Colonic mucosa (tissue), 4 donors: ENCODE data around the gene NOL11. TPM values are rescaled to one million over a fixed set of nuclear protein-coding genes. Genes with fewer than 3 reads are reported as not detected.
A peak's percentile ranks its signal among the peaks of the same experiment; 100 is the strongest.
"Not testable (repeated sequence)": the region's sequence is repeated elsewhere in the genome, so short reads cannot be mapped to it uniquely, and the experiment has no call there.

Experiments used
- DNase-seq: peaks from one replicate; pipeline ENCODE4 v3.0.0-alpha.2; 2020
- H3K27ac ChIP-seq: fragments of 200-600 bp; one replicate; pipeline ENCODE4 v1.8.0; 2021
- H3K27me3 ChIP-seq: fragments of 200-600 bp; one replicate; pipeline ENCODE4 v1.8.0; 2021
- H3K36me3 ChIP-seq: fragments of 200-600 bp; one replicate; pipeline ENCODE4 v1.8.0; 2021
- H3K4me1 ChIP-seq: fragments of 200-600 bp; one replicate; pipeline ENCODE4 v1.8.0; 2021; ENCODE audit warnings: mild to moderate bottlenecking
- H3K4me3 ChIP-seq: fragments of 200-600 bp; one replicate; pipeline ENCODE4 v1.8.0; 2021
- H3K9ac ChIP-seq, 2 donors: one replicate each; pipeline ENCODE4 v1.7.0; 2013; ENCODE audit warnings: control low read depth in 2 of 2, low read depth in 2 of 2, low read length in 2 of 2
- H3K9me3 ChIP-seq: fragments of 200-600 bp; one replicate; pipeline ENCODE4 v1.8.0; 2021
- intact Hi-C: fragments of 100-400 bp; cut with DNase I; formaldehyde crosslinking; loops from one replicate; pipeline ENCODE4 v1.14.1; 2022
- total RNA-seq, 2 donors: library from RNA; stranded (reverse); fragmentation: NEBNext Ultra II Directional in 1 of 2; extraction: Animal tissue kit (Norgen Biotek cat#: 25700) in 1 of 2; gene quantifications; one replicate each; pipeline ENCODE4 v1.2.1, GENCODE V29; 2021
- TF ChIP-seq, protein P1 (sequence below): fragments of 200-600 bp; IDR thresholded peaks from one replicate; pipeline ENCODE4 v1.8.0; 2022; ENCODE audit warnings: antibody characterized with exemption, mild to moderate bottlenecking
- donor health status: healthy.
- donor health status: DM: no; HTN: no; CAD: no.
- donor health status: DM: no; HTN: no; CAD: no.

NOL11 gene
- total RNA-seq, 2 donors from 2014 or later: 27.8 to 43.3 TPM

DNA sequence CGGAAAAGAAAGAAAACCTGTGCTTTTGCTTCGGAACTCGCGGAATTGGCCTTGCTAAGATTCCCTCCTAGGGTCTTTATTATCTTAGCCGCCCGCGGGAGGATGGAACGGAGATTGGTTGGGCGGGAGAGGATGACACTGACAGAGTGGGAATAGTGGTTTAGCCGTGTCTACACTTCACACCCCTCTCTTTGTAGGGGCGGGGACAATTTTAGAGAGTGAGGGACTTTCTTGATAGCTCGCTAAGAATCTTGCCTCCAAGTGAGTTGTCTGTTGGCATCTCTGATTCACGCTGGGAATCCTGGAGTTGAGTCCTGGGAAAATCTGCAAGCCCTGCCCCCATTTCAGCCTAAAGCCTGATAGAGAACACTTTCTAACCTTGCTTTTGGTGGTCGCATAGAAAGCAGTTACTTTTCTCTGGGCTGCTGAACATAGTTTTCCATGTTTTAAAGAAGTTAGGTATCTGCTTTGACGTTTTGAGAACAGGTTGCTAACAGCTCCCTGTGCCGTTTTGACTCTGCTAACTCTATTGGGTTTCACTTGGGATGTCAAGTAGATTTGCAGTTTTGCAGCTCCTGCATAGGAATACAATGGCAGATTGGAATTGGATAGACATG, 697 bp downstream of the NOL11 start:
- DNase-seq: peak; percentile 34
- Histone ChIP-seq H3K4me1 (no peaks in the 10 kb centered on the region), H3K27ac (peak overlapping the region; percentile 63), H3K9ac (peak overlapping the region; percentile 91 to 97), H3K4me3 (peak overlapping the region; percentile 78), H3K9me3 (no peaks in the 10 kb centered on the region), H3K27me3 (no peaks in the 10 kb centered on the region), H3K36me3 (no peaks in the 10 kb centered on the region)
- TF ChIP-seq, protein P1, sequence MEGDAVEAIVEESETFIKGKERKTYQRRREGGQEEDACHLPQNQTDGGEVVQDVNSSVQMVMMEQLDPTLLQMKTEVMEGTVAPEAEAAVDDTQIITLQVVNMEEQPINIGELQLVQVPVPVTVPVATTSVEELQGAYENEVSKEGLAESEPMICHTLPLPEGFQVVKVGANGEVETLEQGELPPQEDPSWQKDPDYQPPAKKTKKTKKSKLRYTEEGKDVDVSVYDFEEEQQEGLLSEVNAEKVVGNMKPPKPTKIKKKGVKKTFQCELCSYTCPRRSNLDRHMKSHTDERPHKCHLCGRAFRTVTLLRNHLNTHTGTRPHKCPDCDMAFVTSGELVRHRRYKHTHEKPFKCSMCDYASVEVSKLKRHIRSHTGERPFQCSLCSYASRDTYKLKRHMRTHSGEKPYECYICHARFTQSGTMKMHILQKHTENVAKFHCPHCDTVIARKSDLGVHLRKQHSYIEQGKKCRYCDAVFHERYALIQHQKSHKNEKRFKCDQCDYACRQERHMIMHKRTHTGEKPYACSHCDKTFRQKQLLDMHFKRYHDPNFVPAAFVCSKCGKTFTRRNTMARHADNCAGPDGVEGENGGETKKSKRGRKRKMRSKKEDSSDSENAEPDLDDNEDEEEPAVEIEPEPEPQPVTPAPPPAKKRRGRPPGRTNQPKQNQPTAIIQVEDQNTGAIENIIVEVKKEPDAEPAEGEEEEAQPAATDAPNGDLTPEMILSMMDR: no peak
- intact Hi-C loops: no loop called here

GRCh38 chr17:67725373-67725791, 7.6 kb downstream of the NOL11 start:
- Histone ChIP-seq H3K27me3 (no peaks in the 10 kb centered on the region), H3K4me3 (no peak overlapping the region), H3K9me3 (no peaks in the 10 kb centered on the region), H3K27ac (no peak overlapping the region), H3K36me3 (peaks cover 10% of the 10 kb centered on the region), H3K9ac (no peak overlapping the region), H3K4me1 (no peaks in the 10 kb centered on the region)
- TF ChIP-seq, protein P1: no peak
- DNase-seq: no peak
- intact Hi-C loops: no loop called here

- intact Hi-C loops: no loop called here
- no peaks in the 10 kb centered on the region for H3K27me3 ChIP-seq
Observed at GRCh38 chr17:67725807-67726206, 8.1 kb downstream of the NOL11 start.

GRCh38 chr17:67727152-67728039, 9.7 kb downstream of the NOL11 start:
- H3K36me3 ChIP-seq, H3K27me3 ChIP-seq, H3K9ac ChIP-seq, H3K27ac ChIP-seq, H3K9me3 ChIP-seq, DNase-seq, H3K4me3 ChIP-seq, H3K4me1 ChIP-seq, intact Hi-C loops: not testable (repeated sequence)

More at GRCh38 chr17:67725807-67726206, 8.1 kb downstream of the NOL11 start:
- DNase-seq: no peak
- peaks cover 10% of the 10 kb centered on the region for H3K36me3 ChIP-seq
- H3K4me1 ChIP-seq: no peaks in the 10 kb centered on the region
- H3K9me3 ChIP-seq: no peaks in the 10 kb centered on the region
- TF ChIP-seq, protein P1: no peak
- H3K9ac ChIP-seq: no peak overlapping the region
- H3K4me3 ChIP-seq: no peak overlapping the region
- no peak overlapping the region for H3K27ac ChIP-seq

GRCh38 chr17:67729903-67730302, 12.2 kb downstream of the NOL11 start:
- H3K9ac ChIP-seq: no peak overlapping the region
- intact Hi-C loops: no loop called here
- no peak for DNase-seq
- no peaks in the 10 kb centered on the region for H3K9me3 ChIP-seq
- H3K36me3 ChIP-seq: peaks cover 10% of the 10 kb centered on the region
- H3K4me3 ChIP-seq: no peak overlapping the region
- H3K27ac ChIP-seq: no peak overlapping the region
- H3K4me1 ChIP-seq: no peaks in the 10 kb centered on the region
- TF ChIP-seq, protein P1: no peak
- H3K27me3 ChIP-seq: no peaks in the 10 kb centered on the region

DNA sequence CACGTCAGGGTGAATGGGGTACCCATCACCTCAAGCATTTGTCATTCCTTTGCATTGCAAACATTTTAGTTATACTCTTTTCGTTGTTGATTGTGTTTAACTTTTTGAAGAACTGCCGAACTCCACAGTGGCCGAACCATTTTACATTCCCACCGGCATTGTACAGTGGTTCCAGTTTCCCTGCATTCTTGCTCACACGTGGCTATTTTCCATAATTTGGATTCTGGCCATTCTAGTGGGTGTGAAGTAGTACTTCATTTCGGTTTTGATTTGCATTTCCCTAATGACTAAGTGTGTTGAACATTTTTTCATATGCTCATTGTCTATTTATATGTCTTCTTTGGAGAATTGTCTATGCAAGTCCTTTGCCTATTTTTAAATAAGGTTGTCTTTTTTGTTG, 13.0 kb downstream of the NOL11 start:
- Histone ChIP-seq H3K4me1 (no peaks in the 10 kb centered on the region), H3K4me3 (no peak overlapping the region), H3K27ac (no peak overlapping the region), H3K36me3 (peaks cover 12% of the 10 kb centered on the region), H3K9ac (no peak overlapping the region), H3K9me3 (no peaks in the 10 kb centered on the region), H3K27me3 (no peaks in the 10 kb centered on the region)
- no peak for DNase-seq
- intact Hi-C loops: no loop called here
- TF ChIP-seq, protein P1: no peak
